Posterior cingulate gyrus (tissue), 11 donors: ENCODE measurements around the gene STK32B.
"Not testable (repeated sequence)": the region's sequence is repeated elsewhere in the genome, so short reads cannot be mapped to it uniquely, and the experiment has no call there.

Experiments
- DNase-seq, 10 donors: peaks; one replicate each; pipeline versions ENCODE4 v3.0.0 to v3.0.0-alpha.2; 2020 to 2021; ENCODE audit warnings: mixed read lengths in 3 of 10
- intact Hi-C: fragments of 100-400 bp; cut with DNase I; formaldehyde crosslinking; loops from one replicate; pipeline ENCODE4 v1.15.1; 2023

STK32B gene

DNA sequence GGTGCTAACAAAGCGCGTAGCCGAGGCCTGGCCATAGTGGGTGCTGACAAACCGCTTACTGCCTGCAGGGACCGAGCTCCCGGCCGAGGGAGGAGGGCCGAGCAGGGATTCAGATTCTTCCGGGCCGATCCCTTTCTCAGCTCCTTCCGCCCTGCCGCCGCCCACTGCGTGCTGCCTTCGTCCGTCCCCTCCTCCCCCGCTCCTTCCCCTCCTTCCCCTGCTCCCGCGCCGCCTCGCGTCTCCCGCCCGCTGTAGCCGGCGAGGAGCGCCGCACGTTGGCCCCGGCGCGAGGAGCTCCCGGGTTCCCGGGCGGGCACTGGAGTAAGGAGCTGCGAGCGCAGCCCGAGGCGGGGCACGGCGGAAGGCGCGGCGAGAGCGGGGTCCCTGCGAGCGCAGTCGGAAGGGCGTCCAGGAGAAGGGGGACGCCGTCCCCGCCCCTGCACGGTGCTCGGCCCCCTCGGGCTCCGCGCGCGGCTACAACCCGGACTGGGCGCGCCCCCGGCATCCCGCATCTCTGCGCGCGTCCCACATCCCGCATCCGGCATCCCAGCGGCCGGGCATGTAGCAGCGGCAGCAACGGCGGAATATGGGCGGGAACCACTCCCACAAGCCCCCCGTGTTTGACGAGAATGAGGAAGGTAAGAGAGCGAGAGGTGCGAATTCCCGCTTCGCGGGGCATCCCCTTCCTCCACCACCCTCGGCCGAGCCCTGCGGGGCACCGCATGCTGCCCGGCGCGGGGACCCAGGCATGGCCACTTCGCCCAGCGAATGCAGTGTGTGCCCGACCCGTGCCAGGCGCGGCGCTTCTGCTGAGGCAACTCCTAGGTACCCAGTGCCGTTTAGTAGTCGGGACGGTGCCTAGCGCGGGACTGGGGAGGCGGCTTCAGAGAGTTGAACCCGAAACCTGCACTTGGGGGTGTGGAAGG, at the start of gene STK32B:
Gene STK32B, plus strand, starts transcription at position 203 of the 926 bp plus-strand sequence.
- intact Hi-C loops = loop anchor here (5.0 to 10.0 kb wide), 2 partner anchors 323 to 411 kb away; no protein-coding TSS in a partner anchor

GRCh38 chr4:5001641-5002040, 49.6 kb upstream of the STK32B start:
- intact Hi-C loops, DNase-seq: not testable (repeated sequence)

More for the DNA sequence above, at the start of gene STK32B:
- DNase-seq = peak in 8 of 10 donors; percentile 32 to 92 (median 45)

DNA sequence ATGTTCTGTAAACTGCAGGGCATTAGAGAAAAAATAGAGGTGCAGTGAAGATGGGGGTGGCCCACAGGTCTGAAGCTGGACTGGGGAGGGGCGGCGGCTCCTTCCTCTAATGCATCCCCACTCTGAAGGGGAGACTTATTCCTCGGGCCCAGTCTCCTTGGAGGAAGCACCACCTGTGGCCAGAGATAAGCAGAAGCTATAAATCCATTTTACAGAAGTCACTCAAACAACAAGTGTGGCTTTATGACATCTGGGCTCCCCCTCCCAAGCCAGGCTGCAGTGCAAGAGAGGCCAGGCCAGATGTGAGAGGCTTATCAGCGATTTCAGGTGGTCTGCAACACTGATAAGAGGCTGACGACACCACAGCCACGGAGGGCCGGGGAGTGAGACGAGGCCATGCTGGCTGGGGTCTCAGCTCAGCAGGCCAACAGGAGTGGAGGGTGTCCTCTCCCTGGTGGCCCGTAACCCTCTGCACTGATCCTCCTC, 47.9 kb upstream of the STK32B start:
- intact Hi-C loops = no loop called here
- peak in 1 of 10 donors; percentile 63 for DNase-seq

GRCh38 chr4:5003918-5004317, 47.4 kb upstream of the STK32B start:
- DNase-seq = no peak
- intact Hi-C loops = no loop called here

GRCh38 chr4:5004496-5004895, 46.8 kb upstream of the STK32B start:
- DNase-seq = peak in 1 of 10 donors; percentile 30
- intact Hi-C loops = no loop called here

DNA sequence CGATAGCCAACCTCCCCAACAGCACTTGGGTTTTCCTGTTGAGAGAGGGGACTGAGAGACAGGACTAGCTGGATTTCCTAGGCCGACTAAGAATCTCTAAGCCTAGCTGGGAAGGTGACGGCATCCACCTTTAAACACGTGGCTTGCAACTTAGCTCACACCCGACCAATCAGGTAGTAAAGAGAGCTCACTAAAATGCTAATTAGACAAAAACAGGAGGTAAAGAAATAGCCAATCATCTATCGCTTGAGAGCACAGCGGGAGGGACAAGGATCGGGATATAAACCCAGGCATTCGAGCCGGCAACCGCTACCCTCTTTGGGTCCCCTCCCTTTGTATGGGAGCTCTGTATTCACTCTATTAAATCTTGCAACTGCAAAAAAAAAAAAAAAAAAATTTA, 44.3 kb upstream of the STK32B start:
- DNase-seq, intact Hi-C loops: not testable (repeated sequence)

DNA sequence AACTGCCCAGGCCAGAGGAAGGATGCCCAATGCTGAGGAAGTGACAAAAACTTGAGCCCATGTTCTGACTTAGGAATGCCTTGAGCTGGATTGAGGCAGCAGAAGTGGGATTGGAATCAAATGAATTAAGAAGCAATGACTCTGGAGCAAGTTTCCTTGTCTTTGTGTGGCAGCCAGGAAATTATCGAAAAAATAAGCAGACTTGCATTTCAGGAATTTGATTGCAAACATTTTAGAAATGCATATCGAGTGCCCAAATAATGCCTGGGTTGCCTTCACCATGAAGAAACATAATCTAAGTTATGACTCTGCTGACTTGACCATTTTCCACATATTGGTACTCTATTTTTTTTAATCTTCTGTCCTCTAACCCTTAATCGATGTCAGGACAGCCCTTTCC, 41.5 kb upstream of the STK32B start:
- intact Hi-C loops = no loop called here
- DNase-seq = no peak

GRCh38 chr4:5010984-5011383, 40.3 kb upstream of the STK32B start:
- intact Hi-C loops = no loop called here
- DNase-seq = no peak

GRCh38 chr4:5012244-5012898, 38.9 kb upstream of the STK32B start:
- intact Hi-C loops = no loop called here
- DNase-seq = no peak

GRCh38 chr4:5012958-5013357, 38.3 kb upstream of the STK32B start:
- intact Hi-C loops = no loop called here
- DNase-seq = no peak

GRCh38 chr4:5014007-5014682, 37.1 kb upstream of the STK32B start:
- DNase-seq = no peak
- intact Hi-C loops = no loop called here

GRCh38 chr4:5018096-5018495, 33.2 kb upstream of the STK32B start:
- no peak for DNase-seq
- intact Hi-C loops = no loop called here

GRCh38 chr4:5018603-5019002, 32.7 kb upstream of the STK32B start:
- DNase-seq = no peak
- intact Hi-C loops = no loop called here

GRCh38 chr4:5019274-5019673, 32.0 kb upstream of the STK32B start, which contains the start of gene CYTL1:
CYTL1 (minus strand) TSS chr4:5019458; CDS start chr4:5019445, 13 bp downstream.
- intact Hi-C loops = no loop called here
- peak in 1 of 10 donors; percentile 80 for DNase-seq

- intact Hi-C loops = no loop called here
- peak in 1 of 10 donors; percentile 82 for DNase-seq
Observed at GRCh38 chr4:5019796-5020195, 31.5 kb upstream of the STK32B start.

GRCh38 chr4:5020341-5020740, 30.9 kb upstream of the STK32B start:
- intact Hi-C loops = no loop called here
- DNase-seq = no peak

- intact Hi-C loops = no loop called here
- DNase-seq = no peak
Observed at GRCh38 chr4:5021546-5021945, 29.7 kb upstream of the STK32B start.

- DNase-seq = no peak
- intact Hi-C loops = no loop called here
Observed at GRCh38 chr4:5024673-5025072, 26.6 kb upstream of the STK32B start.

GRCh38 chr4:5026371-5026770, 24.9 kb upstream of the STK32B start:
- intact Hi-C loops = no loop called here
- no peak for DNase-seq

DNA sequence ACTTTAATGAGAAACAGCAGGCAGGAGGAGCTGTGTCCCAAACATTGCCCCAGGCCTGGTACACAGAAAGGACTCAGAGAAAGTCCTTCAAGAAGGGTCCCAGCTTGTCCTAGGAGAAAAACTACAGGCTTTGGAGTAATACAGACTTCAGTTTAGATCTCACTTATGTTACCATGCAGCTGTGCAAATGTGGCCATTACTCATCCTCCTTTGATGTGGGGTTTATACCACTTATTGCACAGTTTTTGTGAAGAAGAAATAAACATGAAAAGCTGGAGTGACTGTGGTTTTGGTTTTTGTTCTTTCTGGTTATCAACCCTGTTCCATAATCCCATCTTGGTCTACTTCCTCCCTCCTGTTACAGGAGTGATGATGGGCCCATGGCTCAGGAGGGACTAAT, 23.9 kb upstream of the STK32B start:
- intact Hi-C loops = no loop called here
- no peak for DNase-seq

DNA sequence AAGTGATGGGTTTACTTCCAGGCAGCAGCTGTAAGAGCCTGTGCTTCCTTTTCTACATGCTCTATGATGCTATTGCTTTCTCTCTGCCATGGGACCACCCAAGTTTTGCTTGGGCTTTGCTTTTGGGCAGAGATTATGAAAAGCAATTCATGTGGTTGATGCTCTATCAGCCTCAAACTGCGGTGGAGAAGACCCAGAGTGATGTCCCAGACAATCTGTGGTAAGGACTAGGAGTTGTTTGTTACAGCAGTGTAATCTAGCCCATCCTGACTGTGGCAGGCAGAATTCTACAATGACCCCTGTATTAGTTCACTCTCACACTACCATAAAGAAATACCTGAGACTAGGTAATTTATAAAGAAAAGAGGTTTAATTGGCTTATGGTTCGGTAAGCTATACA, 22.8 kb upstream of the STK32B start:
- intact Hi-C loops = no loop called here

More for the DNA sequence above, 22.8 kb upstream of the STK32B start:
- DNase-seq = no peak
